Measurements from ENCODE around the gene CENPF.

DNA sequence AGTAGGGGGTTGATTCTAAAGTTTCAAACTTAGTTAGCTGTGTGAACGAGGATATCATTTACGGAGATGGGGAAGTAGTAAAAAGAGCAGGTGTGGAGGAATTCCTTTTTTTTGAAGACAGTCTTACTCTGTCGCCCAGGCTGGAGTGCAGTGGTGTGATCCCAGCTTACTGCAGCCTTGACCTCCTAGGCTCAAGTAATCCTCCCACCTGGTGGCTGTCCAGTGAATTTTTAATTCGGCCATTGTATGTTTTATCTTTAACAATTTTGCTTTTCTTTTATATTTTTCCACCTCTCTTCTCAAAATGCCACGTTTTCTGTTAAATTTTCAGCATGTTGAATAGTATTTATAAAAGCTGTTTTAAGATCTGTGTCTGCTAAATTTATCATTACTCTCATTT lies 12.3 kb upstream of the CENPF start:
- TF ChIP-seq CTCF (IDR thresholded peaks at IDR 0.05) (no peak), EZH2 (IDR thresholded peaks at IDR 0.05) (no peak)
